Upper lobe of right lung (tissue), 1 donor: ENCODE results near the gene KRTAP5-1. TPM values are rescaled to one million over a fixed set of nuclear protein-coding genes. Genes with fewer than 3 reads are reported as not detected.

Experiments
- ATAC-seq: fragments of 200-7000 bp; cut with Tn5 transposase; one replicate; pipeline ENCODE4 v1.9.1; 2020; ENCODE audit warnings: mild to moderate bottlenecking, moderate library complexity
- DNase-seq: peaks from one replicate; pipeline ENCODE4 v3.0.0-alpha.2; 2020
- H3K27ac ChIP-seq: fragments of 200-600 bp; one replicate; pipeline ENCODE4 v1.8.0; 2022
- H3K27me3 ChIP-seq: fragments of 200-600 bp; one replicate; pipeline ENCODE4 v1.8.0; 2022; ENCODE audit warnings: mild to moderate bottlenecking
- H3K36me3 ChIP-seq: fragments of 200-600 bp; one replicate; pipeline ENCODE4 v1.8.0; 2022
- H3K4me1 ChIP-seq: fragments of 200-600 bp; one replicate; pipeline ENCODE4 v1.8.0; 2022
- H3K4me3 ChIP-seq: fragments of 200-600 bp; one replicate; pipeline ENCODE4 v1.8.0; 2022; ENCODE audit warnings: mild to moderate bottlenecking
- H3K9me3 ChIP-seq: fragments of 200-600 bp; one replicate; pipeline ENCODE4 v1.8.0; 2022
- intact Hi-C: fragments of 100-400 bp; cut with DNase I; formaldehyde crosslinking; loops from one replicate; pipeline ENCODE4 v1.11.0; 2022
- total RNA-seq: library from RNA; stranded (reverse); fragmentation: NEBNext Ultra II Directional; extraction: Animal tissue kit (Norgen Biotek cat#: 25700); gene quantifications from one replicate; pipeline ENCODE4 v1.2.1, GENCODE V29; 2021
- TF ChIP-seq, protein P1 (sequence below): fragments of 200-600 bp; IDR thresholded peaks from one replicate; pipeline ENCODE4 v1.8.0; 2022; ENCODE audit warnings: antibody characterized with exemption
- donor health status: DM: no; HTN: yes; CAD: no; lungs with severe emphysema.

KRTAP5-1 gene
- total RNA-seq, 1 donor from 2014 or later = not detected

DNA sequence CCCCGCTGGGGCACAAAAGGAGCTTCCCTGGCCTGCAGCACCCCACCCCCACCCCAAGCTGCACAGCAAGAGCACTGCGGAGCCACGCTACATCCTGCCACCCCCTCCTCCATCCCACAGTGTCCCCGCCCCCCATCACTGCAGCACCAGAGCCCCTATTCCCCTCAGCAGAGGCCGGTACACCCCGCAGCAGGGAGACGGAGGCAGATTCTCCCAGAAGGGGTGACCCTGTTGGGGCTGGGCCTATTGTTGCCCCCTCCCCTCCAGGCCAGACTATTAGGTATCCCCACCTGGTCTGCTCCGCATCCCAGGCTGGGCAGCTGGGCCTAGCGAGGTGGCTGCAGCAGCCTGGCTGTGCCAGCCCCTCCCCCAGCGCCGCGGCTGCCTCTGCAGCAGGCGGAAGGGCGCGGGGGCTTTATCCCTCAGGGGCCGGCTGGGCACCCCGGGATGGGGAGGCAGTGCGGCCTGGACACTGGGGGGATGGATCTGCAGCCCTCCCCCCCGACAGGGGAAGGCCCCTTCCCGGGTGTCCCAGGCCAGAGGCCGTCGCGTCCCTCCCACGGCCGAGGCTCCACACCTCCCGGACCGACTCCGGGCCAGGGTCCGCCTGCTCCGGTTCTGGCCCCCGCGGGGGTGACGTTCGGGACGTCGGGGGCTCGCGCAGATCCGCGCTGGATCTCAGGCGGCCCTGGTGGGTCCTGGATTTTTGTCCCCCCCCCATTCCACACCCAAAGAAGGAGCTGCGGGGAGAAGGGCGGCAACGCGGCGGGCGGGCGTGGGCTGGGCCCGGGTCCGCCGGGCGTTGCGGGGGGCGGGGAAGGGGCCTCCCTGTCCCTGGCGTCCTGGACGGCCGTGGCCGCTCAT is 14.0 kb downstream of the KRTAP5-1 start:
- H3K36me3 ChIP-seq = no peaks in the 10 kb centered on the region
- DNase-seq (peak; percentile 68), ATAC-seq (no peak)
- H3K4me1 ChIP-seq = peaks cover 15% of the 10 kb centered on the region
- intact Hi-C loops = no loop called here
- peak overlapping the region; percentile 17 for H3K27ac ChIP-seq
- H3K4me3 ChIP-seq = peak overlapping the region; percentile 51
- H3K9me3 ChIP-seq = no peaks in the 10 kb centered on the region
- TF ChIP-seq, protein P1, sequence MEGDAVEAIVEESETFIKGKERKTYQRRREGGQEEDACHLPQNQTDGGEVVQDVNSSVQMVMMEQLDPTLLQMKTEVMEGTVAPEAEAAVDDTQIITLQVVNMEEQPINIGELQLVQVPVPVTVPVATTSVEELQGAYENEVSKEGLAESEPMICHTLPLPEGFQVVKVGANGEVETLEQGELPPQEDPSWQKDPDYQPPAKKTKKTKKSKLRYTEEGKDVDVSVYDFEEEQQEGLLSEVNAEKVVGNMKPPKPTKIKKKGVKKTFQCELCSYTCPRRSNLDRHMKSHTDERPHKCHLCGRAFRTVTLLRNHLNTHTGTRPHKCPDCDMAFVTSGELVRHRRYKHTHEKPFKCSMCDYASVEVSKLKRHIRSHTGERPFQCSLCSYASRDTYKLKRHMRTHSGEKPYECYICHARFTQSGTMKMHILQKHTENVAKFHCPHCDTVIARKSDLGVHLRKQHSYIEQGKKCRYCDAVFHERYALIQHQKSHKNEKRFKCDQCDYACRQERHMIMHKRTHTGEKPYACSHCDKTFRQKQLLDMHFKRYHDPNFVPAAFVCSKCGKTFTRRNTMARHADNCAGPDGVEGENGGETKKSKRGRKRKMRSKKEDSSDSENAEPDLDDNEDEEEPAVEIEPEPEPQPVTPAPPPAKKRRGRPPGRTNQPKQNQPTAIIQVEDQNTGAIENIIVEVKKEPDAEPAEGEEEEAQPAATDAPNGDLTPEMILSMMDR = no peak
- H3K27me3 ChIP-seq = no peaks in the 10 kb centered on the region

DNA sequence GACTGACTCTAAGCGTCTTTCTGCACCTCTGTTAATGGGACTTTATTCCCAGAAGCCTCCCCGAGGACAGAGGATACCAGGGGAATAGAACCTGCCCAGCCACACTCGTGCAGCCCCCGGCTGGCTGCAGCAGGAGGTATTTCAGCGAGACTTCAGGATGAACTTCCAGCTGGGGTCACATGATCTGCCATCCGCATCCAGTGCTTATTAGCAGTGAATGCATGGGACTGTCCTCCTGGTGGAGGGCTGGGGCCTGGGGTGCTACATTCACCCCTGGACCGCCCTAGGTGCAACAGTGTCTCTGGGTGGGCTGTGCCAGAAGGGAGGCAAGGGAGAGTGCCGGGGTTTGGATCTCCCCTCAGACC is 14.6 kb downstream of the KRTAP5-1 start:
- H3K36me3 ChIP-seq = no peaks in the 10 kb centered on the region
- no peak for ATAC-seq
- no peaks in the 10 kb centered on the region for H3K27me3 ChIP-seq
- H3K4me1 ChIP-seq = peaks cover 15% of the 10 kb centered on the region
- intact Hi-C loops = no loop called here
- TF ChIP-seq, protein P1 = no peak
- no peaks in the 10 kb centered on the region for H3K9me3 ChIP-seq
- peak overlapping the region; percentile 51 for H3K4me3 ChIP-seq
- no peak overlapping the region for H3K27ac ChIP-seq
- no peak for DNase-seq

DNA sequence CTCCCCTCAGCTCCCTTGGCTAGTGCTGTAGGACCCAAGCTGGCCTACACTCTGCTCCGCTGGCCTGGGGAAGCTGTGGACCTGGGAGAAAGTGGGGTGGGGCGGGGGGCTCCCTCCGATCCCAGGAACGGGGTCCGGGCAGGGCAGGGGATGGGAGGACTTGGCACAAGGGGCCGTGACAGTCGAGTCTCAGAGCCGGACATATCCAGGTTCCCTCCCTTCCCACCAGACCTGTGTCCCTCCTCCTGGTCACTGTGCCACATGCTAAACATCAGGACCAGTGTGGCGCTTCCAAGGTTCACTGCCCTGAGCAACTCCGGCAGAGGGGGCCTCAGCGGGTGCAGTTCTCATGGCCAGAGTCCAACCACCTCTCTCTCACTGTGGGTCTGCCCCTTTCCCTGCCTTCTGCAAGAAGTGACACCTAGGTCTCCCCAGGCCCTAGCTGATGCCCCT is 15.1 kb downstream of the KRTAP5-1 start:
- ATAC-seq (no peak), DNase-seq (no peak)
- intact Hi-C loops = no loop called here
- Histone ChIP-seq H3K27me3 (no peaks in the 10 kb centered on the region), H3K27ac (no peak overlapping the region), H3K36me3 (no peaks in the 10 kb centered on the region), H3K9me3 (no peaks in the 10 kb centered on the region), H3K4me1 (peaks cover 15% of the 10 kb centered on the region), H3K4me3 (no peak overlapping the region)
- TF ChIP-seq, protein P1 = no peak

DNA sequence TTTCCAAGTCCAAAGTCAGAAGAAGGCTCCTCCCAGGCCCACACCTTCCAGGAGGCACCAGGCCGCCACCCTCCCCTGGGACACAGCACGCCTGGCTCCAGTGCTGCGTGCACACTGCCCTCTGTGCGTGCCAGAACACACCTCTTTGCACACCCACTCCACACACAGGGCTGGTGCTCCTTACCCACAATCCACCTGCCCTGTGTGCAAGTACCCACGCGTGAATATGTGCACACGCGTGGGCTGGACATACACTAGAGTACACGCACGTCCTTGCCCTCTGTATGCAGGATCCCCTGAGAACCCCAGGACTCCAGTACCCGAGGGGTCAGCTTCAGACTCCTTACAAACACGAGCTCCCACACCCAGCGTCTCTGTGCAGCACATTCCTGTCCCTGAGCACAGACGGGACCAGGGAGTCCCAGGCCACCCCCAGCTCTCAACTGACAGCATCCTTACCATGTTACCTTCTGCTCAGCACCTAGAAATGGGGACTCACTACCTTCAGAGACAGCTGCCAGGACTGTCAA is 15.8 kb downstream of the KRTAP5-1 start:
- TF ChIP-seq, protein P1 = no peak
- Histone ChIP-seq H3K27me3 (no peaks in the 10 kb centered on the region), H3K4me1 (peaks cover 13% of the 10 kb centered on the region), H3K4me3 (no peak overlapping the region), H3K36me3 (no peaks in the 10 kb centered on the region), H3K9me3 (no peaks in the 10 kb centered on the region), H3K27ac (no peak overlapping the region)
- ATAC-seq (no peak), DNase-seq (peak; percentile 44)
- intact Hi-C loops = no loop called here

DNA sequence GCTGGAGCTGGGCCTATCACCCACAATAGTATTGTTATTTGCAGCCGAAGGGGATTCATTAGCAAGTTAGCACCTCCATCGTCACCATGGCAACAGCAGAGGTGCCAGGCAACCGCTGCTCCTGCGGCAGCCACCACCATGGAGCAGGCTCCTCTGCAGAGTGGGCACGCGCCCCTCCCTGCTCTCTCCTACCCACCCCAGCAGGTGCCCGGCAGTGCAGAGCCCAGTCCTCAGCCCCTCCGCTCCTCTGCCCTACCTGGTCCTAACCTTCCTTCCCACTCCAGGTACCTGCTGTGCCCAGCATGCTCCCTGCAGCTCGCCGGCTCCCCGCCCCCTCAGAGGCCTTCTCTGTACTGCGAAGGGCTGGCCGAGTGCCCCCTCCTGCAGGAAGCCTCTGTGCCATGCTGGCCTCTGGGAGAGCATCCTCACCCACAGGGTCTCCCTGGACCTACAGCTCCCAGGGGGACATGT is 16.6 kb downstream of the KRTAP5-1 start:
- Histone ChIP-seq H3K9me3 (no peaks in the 10 kb centered on the region), H3K4me3 (no peak overlapping the region), H3K36me3 (no peaks in the 10 kb centered on the region), H3K27ac (no peak overlapping the region), H3K27me3 (no peaks in the 10 kb centered on the region), H3K4me1 (peaks cover 5% of the 10 kb centered on the region)
- TF ChIP-seq, protein P1 = no peak
- intact Hi-C loops = no loop called here
- ATAC-seq (no peak), DNase-seq (peak; percentile 63)
